GM12865 (cell line): ENCODE data around the gene ADPGK.

Source experiments
- DNase-seq: peaks from one replicate; pipeline ENCODE4 v3.0.0; 2010; ENCODE audit warnings: low read depth
- H3K4me3 ChIP-seq: 2 replicates; pipeline ENCODE4 v1.5.1; 2011; ENCODE audit warnings: mild to moderate bottlenecking, low read depth, low read length, control low read depth
- CTCF ChIP-seq: IDR thresholded peaks from 2 replicates; pipeline ENCODE4 v1.5.1; 2011; ENCODE audit warnings: low read length, control low read depth, low read depth, inconsistent platforms; ENCODE audit not compliant: insufficient read depth; ENCODE audit errors: missing control alignments

ADPGK gene

DNA sequence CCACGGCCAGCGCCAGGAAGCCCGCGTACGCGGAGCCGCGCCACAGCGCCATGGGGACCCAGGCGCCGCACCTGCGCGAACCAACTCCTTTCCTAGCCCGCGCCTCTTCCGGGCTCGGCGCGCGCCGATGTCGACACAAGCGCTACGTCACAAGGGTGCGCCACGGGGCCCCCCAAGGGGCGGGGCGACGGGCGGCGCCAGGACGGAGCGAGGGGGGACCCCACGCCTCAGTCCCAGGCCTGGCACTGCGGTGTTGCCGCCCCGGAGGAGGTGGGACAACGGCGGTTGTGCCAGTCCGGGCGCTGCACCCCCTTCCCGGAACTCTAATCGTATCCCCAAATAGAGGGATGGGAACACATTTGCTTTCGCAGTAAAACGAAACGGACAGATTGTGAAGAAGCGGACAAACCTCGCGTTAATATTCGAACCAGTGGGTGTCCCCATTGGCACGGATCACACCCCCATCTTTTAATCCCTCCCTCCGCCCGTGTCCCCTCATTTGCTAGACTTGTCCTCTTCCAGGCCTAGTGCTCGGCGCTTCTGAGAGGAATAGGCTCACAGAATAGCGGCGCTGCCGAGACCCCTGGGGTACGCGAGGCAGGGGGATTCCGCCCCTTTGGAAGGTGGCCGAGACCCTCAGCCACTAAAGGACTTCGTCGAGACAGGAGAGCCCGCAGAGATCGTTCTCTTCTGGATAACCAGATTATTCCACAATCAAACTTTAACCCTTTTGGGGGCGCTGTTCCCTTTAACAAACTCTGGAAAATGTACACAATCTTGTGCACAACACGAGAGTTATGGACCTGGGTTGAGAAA lies at the start of gene ADPGK:
ADPGK (minus strand) TSS at position 119 of the 816 bp plus-strand sequence; CDS start at position 52, 67 bp downstream.
- peak; percentile 49 for TF ChIP-seq CTCF
- H3K4me3 ChIP-seq = peak within 1 kb of the TSS; percentile 72
- peak; percentile 96 for DNase-seq

DNA sequence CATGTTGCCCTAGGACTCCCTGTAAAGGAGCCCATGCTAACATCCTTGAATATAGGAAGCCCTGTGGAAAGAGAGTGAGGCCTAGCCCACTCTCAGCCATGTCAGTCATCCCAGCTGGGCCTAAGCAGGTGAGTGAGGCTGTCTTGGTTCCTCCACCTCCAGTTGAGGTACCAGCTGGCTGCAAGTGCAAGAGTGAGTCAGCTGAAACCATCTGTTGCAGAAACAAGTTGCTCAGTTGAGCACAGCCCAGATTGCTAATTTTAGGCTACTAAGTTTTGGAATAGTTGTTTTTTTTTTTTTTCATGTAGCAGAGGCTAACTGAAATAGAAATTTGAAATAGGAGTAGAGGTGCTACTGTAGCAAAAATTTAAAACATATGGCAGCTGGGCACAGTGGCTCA lies 43.7 kb upstream of the ADPGK start:
- H3K4me3 ChIP-seq = no peak overlapping the region
- TF ChIP-seq CTCF = no peak
- peak; percentile 38 for DNase-seq

DNA sequence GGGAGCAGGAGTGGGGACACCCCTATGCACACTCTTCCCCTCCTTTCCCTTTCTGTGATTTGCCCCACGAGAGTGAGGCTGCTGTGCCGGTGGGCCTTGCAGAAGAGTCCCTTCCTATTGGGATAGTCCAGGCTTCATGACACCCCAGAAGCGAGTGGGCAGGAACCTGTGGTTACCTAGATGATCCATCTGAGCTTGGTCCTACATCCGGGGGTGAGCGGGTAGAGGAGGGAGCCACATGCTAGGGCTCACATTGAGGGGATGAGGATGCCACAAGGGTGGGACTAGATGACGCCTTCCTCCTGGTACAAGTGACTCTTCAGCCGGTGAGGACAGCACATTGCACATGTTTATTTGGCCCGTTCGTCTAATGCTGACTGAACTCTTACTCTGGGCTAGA lies 43.1 kb upstream of the ADPGK start:
- DNase-seq = no peak
- H3K4me3 ChIP-seq = no peak overlapping the region
- no peak for TF ChIP-seq CTCF

DNA sequence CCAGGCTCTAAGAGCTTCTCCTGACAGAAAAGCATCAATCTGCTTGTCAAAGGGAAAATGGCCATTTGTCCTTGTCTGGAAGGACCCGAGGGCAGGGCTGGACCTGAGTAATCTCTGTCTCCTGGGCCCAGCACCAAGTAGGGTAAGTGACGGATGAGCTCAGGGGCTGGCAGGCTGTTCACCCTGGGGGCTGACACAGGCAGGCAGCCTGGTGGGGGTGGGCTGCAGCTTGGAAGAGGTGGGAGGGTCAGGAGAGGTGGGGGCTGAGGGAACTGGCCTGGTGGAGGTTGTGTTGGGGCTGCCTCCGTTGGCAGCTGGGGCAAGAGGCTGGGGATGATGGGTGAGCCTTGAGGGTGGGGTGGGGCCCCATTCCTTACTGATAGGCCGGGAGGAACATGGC lies 42.3 kb upstream of the ADPGK start:
- no peak overlapping the region for H3K4me3 ChIP-seq
- no peak for DNase-seq
- TF ChIP-seq CTCF = no peak

GRCh38 chr15:72824781-72825180 lies 41.2 kb upstream of the ADPGK start:
- no peak for DNase-seq
- no peak for TF ChIP-seq CTCF
- H3K4me3 ChIP-seq = no peak overlapping the region

DNA sequence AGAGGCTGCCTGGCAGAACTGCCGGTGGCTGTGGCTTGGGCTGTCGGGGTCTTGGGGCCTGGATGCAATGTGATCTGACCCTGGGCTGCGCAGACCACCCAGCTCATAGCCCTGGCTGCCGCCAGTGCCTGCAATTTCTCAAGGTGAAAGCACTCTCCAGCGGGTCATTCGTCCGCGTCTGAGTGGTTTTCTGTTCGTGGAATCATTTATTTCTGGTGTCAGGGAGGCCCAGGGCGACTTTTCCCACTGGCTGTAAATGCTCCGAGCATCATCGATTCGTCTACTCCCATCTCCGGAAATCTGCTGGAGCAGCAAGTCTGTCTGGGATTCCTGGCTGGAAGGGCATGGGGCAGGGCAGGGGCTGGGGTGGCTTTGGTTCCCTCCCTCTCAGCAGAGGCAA lies 40.6 kb upstream of the ADPGK start:
- TF ChIP-seq CTCF = no peak
- no peak for DNase-seq
- H3K4me3 ChIP-seq = no peak overlapping the region

DNA sequence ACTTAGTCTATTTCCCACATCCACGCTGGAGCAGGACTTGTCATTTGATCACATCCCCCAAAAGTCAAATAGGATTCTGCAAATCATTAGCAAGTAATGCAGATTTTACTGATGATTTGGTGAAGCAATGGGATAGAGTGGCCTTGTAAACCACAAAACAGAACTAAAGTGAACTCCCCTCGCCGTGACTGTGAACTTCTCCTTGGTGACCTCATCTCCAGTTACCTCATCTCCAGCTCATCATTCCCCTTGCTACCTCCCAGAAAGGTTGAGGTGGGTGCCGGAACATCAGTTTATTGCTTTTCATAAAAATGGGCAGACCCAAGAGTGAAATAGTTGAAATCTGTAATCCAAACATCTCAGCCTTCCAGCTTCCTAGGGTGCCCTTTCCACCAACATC lies 36.7 kb upstream of the ADPGK start:
- H3K4me3 ChIP-seq = no peak overlapping the region
- TF ChIP-seq CTCF = no peak
- DNase-seq = no peak
